Subcutaneous adipose tissue (tissue), 4 donors: ENCODE results near the gene SOX18. TPM values are rescaled to one million over a fixed set of nuclear protein-coding genes. Genes with fewer than 3 reads are reported as not detected.

Experiments used
- CTCF ChIP-seq: fragments of 450-650 bp; IDR thresholded peaks from one replicate; pipeline ENCODE4 v1.5.1; 2016; ENCODE audit warnings: low read depth, mild to moderate bottlenecking, control low read depth, antibody characterized with exemption, moderate library complexity
- total RNA-seq, 4 donors: library from RNA; depleted of rRNA; stranded (reverse); fragments of >200 nt; gene quantifications; one replicate each; pipeline ENCODE4 v1.1.0, GENCODE V29; 2016

SOX18 gene
- total RNA-seq, 4 donors from 2014 or later: 1.2 to 46.3 (median 7.1) TPM

DNA sequence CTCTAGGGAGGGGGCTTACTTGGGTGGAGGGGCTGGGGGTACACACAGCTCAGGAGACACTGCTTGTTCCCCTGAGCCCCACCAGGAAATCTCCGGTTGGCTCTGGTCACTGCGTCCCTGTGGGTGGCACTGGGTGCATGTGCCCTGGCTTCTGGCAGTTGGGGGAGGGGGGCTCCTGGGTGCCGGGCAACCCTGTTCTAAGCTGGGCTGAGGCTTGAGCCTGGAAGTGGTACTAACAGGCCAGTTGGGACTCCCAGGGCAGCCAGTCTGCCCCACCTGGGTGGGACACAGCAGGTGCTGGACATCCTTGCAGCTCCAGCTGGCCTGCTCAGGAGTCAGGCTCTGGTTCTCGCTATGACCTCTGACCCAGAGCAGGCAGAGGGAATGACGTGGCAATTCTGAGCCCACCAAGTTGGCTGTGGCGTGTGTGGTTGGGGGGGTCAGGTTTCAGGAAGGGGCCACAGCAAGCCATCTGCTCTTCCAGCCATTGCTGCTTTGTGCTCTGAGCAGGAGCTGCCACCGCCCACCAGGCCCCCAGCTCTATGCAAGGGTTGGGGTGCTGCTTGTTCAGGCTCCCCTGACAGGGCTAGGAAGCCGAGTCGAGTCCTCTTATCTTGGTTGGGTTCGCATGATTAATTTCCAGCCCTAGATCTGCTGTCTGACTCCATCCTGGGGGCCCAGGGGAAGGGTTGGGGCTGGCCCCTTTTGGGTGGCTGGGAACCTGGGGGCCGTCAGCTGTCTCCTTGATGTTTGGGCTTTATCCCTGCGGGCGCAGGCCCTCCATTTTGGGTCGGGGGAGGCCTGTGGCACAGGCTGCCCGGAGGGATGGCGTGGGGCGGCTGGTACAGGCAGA lies 12.9 kb downstream of the SOX18 start:
- TF ChIP-seq CTCF: no peak

GRCh38 chr20:64035933-64036345 lies 13.5 kb downstream of the SOX18 start, which contains the start of gene C20orf204:
TSS of gene C20orf204 (plus strand) at chr20:64036182. CDS start at chr20:64036324, 142 bp downstream.
- TF ChIP-seq CTCF: no peak

DNA sequence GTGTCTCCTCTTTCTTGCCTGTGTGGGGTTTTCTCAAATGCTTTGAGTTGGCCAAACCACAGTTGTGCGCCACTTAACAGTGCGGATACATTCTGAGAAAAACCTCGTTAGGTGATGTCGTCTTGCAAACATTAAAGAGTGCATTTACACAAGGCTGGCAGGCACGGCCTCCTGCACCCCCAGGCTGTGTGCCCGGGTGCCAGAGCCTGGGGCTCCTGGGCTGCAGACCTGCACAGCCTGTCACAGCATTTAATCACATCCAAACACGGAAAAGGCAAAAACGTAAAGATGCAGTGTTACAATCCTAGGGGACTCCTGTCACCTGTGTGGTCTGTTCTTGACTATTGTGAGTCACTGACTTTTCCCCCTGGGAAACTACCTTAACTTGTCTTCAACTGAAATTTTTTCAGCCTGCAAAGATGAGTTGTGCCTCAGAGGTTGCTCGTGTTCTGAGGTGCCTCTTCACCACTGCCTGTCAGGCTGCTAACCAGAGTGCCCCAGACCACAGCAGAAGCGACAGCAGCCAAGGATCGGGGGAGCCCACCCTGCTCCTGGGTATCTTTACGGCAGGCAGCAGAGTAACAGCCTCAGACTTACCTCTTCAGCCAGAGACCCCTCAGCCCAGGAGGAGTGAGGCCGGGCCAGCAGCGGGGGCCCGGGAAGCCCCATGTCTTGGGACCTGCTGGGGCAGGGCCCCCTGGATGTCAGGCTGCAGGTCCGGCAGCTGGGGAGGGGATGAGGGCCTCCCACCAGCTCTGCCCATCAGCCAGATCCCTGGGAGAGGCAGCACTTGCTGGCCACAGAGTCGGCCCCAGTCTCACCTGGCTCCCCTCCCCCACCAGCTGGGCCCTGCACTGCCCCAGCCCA lies 14.1 kb downstream of the SOX18 start:
- no peak for TF ChIP-seq CTCF

GRCh38 chr20:64033981-64034493 lies 15.4 kb downstream of the SOX18 start:
- TF ChIP-seq CTCF: no peak

GRCh38 chr20:64032706-64033624 lies 16.5 kb downstream of the SOX18 start:
- TF ChIP-seq CTCF: no peak

GRCh38 chr20:64031822-64032314 lies 17.6 kb downstream of the SOX18 start:
- TF ChIP-seq CTCF: no peak
